H7 (cell line): ENCODE measurements around the gene KRT25. TPM values are rescaled to one million over a fixed set of nuclear protein-coding genes. Genes with fewer than 3 reads are reported as not detected.
A peak's percentile ranks its signal among the peaks of the same experiment; 100 is the strongest.

ENCODE experiments used
- DNase-seq: peaks from one replicate; pipeline ENCODE4 v3.0.0; 2012
- H3K27me3 ChIP-seq: 2 replicates; pipeline ENCODE4 v1.6.0; 2011; ENCODE audit warnings: mild to moderate bottlenecking, low read length; ENCODE audit not compliant: control insufficient read depth, insufficient read depth
- H3K36me3 ChIP-seq: replicated peaks from 2 replicates; pipeline ENCODE4 v1.5.1; 2011; ENCODE audit warnings: low read length; ENCODE audit not compliant: control insufficient read depth, insufficient read depth
- H3K4me3 ChIP-seq: 2 replicates; pipeline ENCODE4 v1.5.1; 2011; ENCODE audit warnings: low read depth, mild to moderate bottlenecking, control low read depth, low read length, moderate library complexity; ENCODE audit not compliant: insufficient read depth
- total RNA-seq: library from RNA; depleted of rRNA; stranded (reverse); fragments of >200 nt; shearing (Covaris generic); gene quantifications from 2 replicates; pipeline ENCODE4 v1.2.3, GENCODE V29; 2014; rRNA removed

The KRT25 gene, protein sequence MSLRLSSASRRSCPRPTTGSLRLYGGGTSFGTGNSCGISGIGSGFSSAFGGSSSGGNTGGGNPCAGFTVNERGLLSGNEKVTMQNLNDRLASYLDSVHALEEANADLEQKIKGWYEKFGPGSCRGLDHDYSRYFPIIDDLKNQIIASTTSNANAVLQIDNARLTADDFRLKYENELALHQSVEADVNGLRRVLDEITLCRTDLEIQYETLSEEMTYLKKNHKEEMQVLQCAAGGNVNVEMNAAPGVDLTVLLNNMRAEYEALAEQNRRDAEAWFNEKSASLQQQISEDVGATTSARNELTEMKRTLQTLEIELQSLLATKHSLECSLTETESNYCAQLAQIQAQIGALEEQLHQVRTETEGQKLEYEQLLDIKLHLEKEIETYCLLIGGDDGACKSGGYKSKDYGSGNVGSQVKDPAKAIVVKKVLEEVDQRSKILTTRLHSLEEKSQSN
- total RNA-seq, result not detected in 2 replicates

DNA sequence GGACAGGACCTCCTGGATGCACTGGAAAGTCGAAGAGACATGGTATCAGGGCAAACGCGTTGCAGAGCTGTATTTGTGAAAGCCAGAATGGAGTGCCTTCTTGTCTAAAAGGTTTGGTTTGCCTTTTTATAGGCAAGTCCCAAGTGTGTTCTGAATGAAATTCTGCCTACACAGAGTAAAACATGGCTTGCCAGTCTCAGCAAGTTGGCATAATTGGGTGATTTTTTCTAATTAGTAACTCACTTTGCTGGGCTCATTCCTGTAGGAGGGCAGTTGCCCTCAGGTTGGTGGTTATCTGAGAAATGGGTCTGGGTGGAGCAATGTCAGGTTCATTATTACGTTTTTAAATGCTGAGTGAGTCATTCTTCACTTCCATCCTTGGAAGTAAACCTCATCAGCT, at the start of gene KRT25:
TSS of gene KRT25 (minus strand) at position 101 of the 400 bp plus-strand sequence. CDS start at position 41, 60 bp downstream.
- no peaks in the 10 kb centered on the region for H3K36me3 ChIP-seq

DNA sequence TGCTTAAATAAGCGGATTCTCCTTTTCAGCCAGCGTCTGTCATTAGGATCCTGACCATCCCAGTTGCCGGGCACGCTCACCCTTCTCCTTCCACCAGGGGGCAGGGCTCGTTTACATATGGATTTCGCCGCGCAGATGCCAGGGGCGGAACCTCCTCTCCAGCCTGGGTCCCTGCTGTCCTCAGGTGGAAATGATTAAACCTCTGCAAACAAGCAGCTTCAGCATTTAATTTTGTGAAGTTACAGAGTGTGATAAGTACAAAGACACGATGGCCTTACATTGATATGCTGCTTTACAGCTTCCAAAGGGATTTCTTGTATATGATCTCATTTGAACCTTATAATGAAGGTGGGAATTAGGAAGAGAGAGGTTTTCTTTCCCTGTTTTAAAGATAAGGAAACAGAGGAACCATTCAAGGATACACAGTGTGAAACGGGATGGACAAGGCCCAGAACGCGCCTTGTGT, 48.5 kb upstream of the KRT25 start:
- H3K4me3 ChIP-seq, result no peak overlapping the region
- peak; percentile 82 for DNase-seq
- H3K27me3 ChIP-seq, result peaks cover 3% of the 10 kb centered on the region; the same call in 1 of the 2 replicates
- H3K36me3 ChIP-seq, result no peaks in the 10 kb centered on the region

More for the DNA sequence above, at the start of gene KRT25:
- Histone ChIP-seq H3K27me3 (no peaks in the 10 kb centered on the region), H3K4me3 (no peak within 1 kb of the TSS)
- no peak for DNase-seq

DNA sequence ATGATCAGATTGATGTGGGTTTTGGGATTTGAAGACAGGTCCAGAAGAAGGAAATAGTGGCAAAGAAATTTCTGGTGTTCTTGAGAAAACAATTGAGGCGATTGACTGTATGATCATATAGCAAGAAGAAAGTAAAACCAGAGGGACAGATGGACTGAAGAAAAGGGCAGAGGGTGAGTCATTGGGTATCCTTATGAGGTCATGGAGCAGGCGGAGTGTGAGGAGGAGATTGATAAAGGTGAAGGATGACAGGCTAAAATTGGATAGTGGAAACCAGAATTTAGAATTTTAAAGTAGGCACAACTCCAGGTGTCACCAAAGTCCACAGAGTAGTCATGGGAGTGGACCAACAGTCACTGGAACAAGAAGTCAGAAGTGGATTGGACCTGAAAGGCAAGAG, 46.0 kb upstream of the KRT25 start:
- peaks cover 3% of the 10 kb centered on the region; the same call in 1 of the 2 replicates for H3K27me3 ChIP-seq
- H3K4me3 ChIP-seq, result no peak overlapping the region
- no peak for DNase-seq
- H3K36me3 ChIP-seq, result no peaks in the 10 kb centered on the region

DNA sequence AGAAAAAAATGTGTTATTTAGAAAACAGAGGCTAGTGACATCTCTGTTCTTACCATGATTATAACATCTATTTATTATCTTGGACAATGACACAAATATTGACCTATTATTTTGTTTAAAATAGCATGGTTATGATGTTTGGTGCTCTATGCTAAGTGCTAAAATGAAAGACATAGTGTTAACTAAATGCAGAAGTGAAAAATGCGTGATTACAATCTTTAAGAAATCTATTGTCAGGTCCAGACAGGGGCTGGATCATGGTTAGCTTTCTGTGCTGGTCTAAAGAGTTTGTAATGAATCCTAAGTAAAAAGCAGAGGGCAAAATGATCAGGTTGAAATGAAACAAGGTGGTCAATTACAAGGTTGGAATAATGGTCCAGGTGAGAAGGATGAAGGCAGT, 45.2 kb upstream of the KRT25 start:
- no peak for DNase-seq
- Histone ChIP-seq H3K4me3 (no peak overlapping the region), H3K36me3 (no peaks in the 10 kb centered on the region), H3K27me3 (peaks cover 3% of the 10 kb centered on the region; the same call in 1 of the 2 replicates)

DNA sequence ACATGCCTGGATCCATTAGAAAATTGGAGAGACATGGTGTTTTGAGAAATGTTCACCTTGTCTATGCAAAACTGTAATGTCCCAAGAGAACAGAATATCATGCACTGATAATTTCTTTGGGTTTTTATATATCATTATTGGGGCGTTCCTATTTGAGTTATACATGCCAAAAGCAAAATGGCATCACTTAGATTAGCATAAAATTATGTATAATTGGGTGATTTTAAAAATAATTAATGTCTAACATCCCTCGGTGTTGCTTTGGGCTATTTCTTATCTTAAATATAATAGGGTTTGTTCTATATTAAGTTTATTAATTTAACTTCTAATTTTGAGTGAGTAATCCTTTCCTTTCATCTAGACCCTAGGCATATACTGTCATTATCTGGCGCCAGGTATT, 44.7 kb upstream of the KRT25 start, which contains the start of gene KRT28:
TSS of gene KRT28 (minus strand) at position 101 of the 400 bp plus-strand sequence. CDS start at position 35, 66 bp downstream.
- Histone ChIP-seq H3K27me3 (peaks cover 2% of the 10 kb centered on the region; the same call in 1 of the 2 replicates), H3K4me3 (no peak within 1 kb of the TSS), H3K36me3 (no peaks in the 10 kb centered on the region)
- DNase-seq, result no peak

DNA sequence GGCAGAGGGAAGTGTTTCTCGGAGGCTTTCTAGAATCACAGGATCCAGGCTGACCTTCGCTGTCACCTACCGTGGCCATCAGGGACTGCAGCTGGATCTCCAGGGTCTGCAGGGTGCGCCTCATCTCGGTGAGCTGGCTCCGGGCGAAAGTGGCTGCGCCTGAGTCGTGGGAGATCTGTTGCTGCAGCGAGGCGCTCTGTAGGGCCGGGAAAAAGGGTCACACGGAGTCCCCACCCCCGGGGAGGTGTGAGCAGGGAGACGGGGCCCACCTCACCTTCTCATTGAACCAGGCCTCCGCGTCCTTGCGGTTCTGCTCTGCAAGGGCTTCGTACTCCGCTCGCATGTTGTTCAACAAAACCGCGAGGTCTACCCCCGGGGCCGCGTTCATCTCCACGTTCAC, 41.7 kb upstream of the KRT25 start:
- Histone ChIP-seq H3K27me3 (peaks cover 2% of the 10 kb centered on the region; the same call in 1 of the 2 replicates), H3K4me3 (no peak overlapping the region), H3K36me3 (no peaks in the 10 kb centered on the region)
- no peak for DNase-seq

DNA sequence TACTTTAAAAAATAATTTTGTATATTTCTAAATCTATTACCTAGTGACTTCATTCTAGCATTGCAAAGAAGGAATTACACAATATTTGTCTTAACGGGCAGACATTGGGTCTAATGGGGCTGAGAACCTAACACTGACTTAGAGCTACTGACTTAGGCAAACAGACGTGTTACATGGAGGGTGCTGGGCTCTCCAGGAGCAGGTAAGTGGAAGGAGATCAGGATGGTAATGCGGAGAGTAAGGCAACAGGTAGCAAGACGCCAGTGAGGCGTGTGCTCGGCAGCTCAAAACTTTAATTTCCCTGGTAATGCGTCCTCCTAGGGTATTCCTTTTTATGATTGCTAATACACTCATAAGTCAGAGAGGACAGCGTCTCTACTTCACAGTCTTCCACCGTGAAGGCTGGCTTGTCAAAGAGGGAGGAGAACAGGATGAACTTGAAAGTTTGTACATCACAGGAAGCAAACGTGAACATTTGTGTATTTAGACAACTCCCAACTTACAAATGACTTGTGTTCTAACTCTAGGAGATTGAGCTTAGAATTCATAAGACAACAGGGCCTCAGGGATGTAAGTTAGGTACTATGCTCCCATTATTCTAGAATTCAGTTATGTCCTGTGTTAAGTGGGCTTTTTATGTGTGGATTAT, 40.0 kb upstream of the KRT25 start:
- DNase-seq, result no peak
- H3K4me3 ChIP-seq, result no peak overlapping the region
- H3K27me3 ChIP-seq, result no peaks in the 10 kb centered on the region
- H3K36me3 ChIP-seq, result no peaks in the 10 kb centered on the region

DNA sequence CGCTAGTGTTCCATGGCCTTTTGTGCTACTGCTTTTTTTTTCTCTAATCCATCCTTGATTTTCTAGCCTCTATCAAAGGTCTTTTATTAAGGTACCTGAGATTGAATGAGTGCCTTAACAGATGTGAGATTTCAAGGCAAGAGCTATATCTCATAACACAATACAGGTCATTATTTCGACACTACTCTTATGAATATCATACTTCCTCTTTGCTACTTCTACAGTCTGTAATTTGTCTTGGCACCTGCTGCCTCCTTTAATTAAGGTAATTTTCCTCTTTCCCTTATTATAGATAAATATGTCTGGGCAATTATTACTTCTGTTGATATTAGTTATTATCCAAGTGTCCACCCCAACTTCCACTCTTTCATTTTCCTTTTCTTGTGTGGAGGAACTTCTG, 39.3 kb upstream of the KRT25 start:
- Histone ChIP-seq H3K4me3 (no peak overlapping the region), H3K27me3 (no peaks in the 10 kb centered on the region), H3K36me3 (no peaks in the 10 kb centered on the region)
- DNase-seq, result no peak

DNA sequence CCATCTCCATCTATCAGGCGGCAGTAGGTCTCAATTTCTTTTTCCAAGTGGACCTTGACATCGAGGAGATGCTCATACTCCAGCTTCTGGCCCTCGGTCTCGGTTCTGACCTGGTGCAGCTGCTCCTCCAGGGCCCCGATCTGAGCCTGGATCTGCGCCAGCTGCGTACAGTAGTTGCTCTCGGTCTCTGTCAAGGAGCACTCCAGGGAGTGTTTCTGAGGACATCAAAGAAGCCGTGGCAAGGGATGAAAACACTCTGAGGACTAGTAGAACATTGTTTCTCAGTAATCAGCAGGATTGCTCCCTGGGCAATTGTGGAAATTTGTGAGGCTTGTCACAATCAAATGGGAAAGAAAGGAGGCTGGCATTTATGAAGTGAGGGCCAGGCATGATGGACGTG, 38.7 kb upstream of the KRT25 start:
- no peak for DNase-seq
- no peaks in the 10 kb centered on the region for H3K27me3 ChIP-seq
- H3K36me3 ChIP-seq, result no peaks in the 10 kb centered on the region
- no peak overlapping the region for H3K4me3 ChIP-seq

DNA sequence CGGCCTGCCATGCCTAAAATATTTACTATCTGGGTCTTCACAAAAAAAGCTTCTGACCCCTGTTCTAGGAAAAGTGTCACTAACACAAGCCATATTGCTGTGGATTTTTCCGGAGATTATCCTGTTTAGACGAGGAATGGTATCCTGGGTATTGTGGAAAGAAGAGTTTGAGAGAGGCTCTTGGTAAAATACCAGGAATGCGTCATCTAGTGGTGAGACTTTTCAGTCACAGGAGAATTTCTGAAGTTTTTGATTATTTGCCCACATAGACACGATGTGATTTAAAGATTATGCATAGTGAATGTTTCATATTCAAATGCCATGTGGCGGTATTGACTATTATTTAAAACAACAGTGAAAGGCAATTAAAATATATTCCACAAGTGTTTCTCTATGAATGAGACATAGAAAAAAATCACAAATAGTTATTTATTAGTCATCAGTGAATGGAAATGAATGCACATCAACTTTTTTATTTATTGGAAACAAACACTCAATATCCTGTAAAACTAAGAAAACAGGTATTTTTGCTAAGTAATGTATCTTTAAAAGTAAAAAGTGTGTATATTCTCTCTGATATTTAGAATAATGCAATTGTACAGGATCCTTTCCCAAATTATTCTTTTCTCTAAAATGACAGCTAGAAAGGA, 36.8 kb upstream of the KRT25 start:
- DNase-seq, result peak; percentile 40
- Histone ChIP-seq H3K36me3 (no peaks in the 10 kb centered on the region), H3K4me3 (no peak overlapping the region), H3K27me3 (no peaks in the 10 kb centered on the region)

DNA sequence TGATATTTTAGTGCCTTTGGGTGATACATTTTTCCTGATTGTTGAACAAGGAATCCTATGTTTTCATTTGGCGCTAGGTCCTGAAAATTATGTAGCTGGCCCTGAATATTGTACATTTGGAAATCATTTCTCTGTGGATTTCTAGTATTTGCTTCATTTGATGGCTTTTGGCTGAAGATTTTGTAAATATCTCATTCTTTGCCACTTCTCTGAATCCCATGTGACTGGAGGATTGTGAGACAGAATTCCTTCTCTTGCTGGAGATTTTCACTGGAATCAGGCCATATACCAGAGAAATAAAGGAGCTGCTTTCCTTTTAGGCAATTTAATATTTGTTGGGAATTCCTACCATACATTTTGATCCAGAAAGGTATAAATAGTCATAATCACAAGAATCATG, 36.0 kb upstream of the KRT25 start:
- DNase-seq, result no peak
- Histone ChIP-seq H3K36me3 (no peaks in the 10 kb centered on the region), H3K27me3 (no peaks in the 10 kb centered on the region), H3K4me3 (no peak overlapping the region)

DNA sequence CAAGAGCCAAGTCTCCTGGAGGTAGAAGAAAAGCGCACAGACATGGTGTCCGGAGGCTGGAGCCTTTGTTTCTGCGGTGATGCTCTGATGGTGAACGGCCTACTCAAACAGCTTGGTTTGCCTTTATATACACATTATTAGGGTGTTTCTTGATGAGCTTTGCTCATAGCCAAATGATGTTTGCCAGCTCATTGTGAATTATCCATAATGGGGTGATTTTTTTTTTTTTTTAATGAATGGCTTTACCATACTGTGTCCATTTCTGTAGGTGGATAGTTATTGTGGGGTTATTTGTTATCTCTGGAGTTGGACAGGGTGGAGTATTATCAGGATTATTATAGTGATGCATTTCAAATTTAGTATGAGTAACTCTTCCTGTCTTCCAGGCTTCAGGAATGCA, 27.3 kb upstream of the KRT25 start, which contains the start of gene KRT27:
TSS of gene KRT27 (minus strand) at position 101 of the 400 bp plus-strand sequence. CDS start at position 44, 57 bp downstream.
- no peaks in the 10 kb centered on the region for H3K27me3 ChIP-seq
- DNase-seq, result no peak
- no peak within 1 kb of the TSS for H3K4me3 ChIP-seq
- H3K36me3 ChIP-seq, result no peaks in the 10 kb centered on the region

DNA sequence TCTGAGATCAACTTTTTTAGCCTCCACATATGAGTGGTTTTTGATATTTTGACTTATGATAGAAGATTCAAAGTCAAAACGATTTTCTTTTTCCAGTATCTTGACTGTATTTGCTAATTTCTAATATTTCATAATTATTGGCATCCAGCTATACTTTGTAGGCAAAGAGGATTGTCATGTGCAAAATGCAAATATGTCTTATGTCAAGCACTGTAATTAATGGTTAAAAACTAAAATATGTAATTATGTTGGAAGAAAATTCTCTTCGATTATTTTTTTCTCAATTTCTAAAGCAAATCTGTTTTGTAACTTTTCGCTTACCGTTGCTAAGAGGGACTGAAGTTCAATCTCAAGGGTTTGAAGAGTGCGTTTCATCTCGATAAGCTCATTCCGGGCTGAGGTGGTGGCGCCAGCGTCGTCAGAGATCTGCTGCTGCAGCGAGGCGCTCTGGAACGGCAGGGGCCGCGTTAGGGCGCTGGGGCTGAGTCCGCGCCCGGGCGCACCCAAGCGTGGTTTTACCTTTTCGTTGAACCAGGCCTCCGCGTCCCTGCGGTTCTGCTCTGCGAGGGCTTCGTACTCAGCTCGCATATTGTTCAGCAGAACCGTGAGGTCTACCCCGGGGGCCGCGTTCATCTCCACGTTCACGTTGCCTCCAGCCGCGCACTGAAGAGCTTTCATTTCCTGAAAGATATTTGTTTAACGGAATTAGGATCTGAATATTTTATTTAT, 24.2 kb upstream of the KRT25 start:
- Histone ChIP-seq H3K4me3 (no peak overlapping the region), H3K27me3 (no peaks in the 10 kb centered on the region), H3K36me3 (no peaks in the 10 kb centered on the region)
- DNase-seq, result no peak

DNA sequence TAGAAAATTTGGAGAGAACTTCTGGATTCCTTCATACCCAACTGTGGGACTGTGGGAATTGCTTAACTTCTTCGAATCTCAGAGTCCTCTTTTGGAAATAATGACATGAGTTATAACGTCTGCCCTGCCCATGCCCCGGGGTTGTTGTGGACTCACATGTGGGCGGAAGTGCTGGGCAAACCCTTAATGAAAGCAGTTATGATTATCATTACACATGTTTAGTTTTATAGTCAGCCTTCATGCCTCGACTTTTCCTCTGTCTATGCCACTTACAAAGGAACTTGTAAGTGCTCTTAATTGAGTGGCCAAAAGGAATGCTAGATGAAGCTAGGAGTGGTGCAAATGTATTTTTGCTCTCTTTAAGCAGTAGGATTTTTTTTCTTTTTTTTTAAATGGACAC, 23.3 kb upstream of the KRT25 start:
- Histone ChIP-seq H3K4me3 (no peak overlapping the region), H3K36me3 (no peaks in the 10 kb centered on the region), H3K27me3 (no peaks in the 10 kb centered on the region)
- no peak for DNase-seq
